Measurements from ENCODE around the gene NBEA.

Gene NBEA

GRCh38 chr13:35292329-35292728 is 350.3 kb downstream of the NBEA start:
- no peak for DNase-seq

- no peak for DNase-seq
Measured at GRCh38 chr13:35293579-35294226, 351.6 kb downstream of the NBEA start.

GRCh38 chr13:35309706-35310105 is 367.6 kb downstream of the NBEA start:
- DNase-seq, result no peak

- no peak for DNase-seq
Measured at GRCh38 chr13:35332134-35332533, 390.1 kb downstream of the NBEA start.

GRCh38 chr13:35333157-35333556 is 391.1 kb downstream of the NBEA start:
- DNase-seq, result no peak

GRCh38 chr13:35342440-35342839 is 400.4 kb downstream of the NBEA start:
- DNase-seq, result no peak

GRCh38 chr13:35343417-35343816 is 401.3 kb downstream of the NBEA start:
- no peak for DNase-seq

GRCh38 chr13:35345992-35346391 is 403.9 kb downstream of the NBEA start:
- no peak for DNase-seq

GRCh38 chr13:35346494-35346893 is 404.4 kb downstream of the NBEA start:
- DNase-seq, result no peak

- DNase-seq, result no peak
Measured at GRCh38 chr13:35347679-35348205, 405.7 kb downstream of the NBEA start.

- no peak for DNase-seq
Measured at GRCh38 chr13:35349052-35349451, 407.0 kb downstream of the NBEA start.

GRCh38 chr13:35349673-35350278 is 407.7 kb downstream of the NBEA start:
- DNase-seq, result no peak

GRCh38 chr13:35354285-35354684 is 412.2 kb downstream of the NBEA start:
- no peak for DNase-seq

GRCh38 chr13:35354882-35355281 is 412.8 kb downstream of the NBEA start:
- DNase-seq, result no peak

GRCh38 chr13:35356572-35356971 is 414.5 kb downstream of the NBEA start:
- no peak for DNase-seq

GRCh38 chr13:35365883-35366282 is 423.8 kb downstream of the NBEA start:
- no peak for DNase-seq

GRCh38 chr13:35367586-35367985 is 425.5 kb downstream of the NBEA start:
- no peak for DNase-seq

- no peak for DNase-seq
Measured at GRCh38 chr13:35378939-35379338, 436.9 kb downstream of the NBEA start.

- no peak for DNase-seq
Measured at GRCh38 chr13:35379663-35380062, 437.6 kb downstream of the NBEA start.

- peak in 1 of 2 experiments; percentile 2 for DNase-seq
Measured at GRCh38 chr13:35387682-35388250, 445.7 kb downstream of the NBEA start.

GRCh38 chr13:35388441-35389355 is 446.6 kb downstream of the NBEA start:
- DNase-seq, result peak in 1 of 2 experiments; percentile 5

GRCh38 chr13:35389535-35389934 is 447.5 kb downstream of the NBEA start:
- no peak for DNase-seq

- DNase-seq, result no peak
Measured at GRCh38 chr13:35392768-35393167, 450.7 kb downstream of the NBEA start.

Measured in SHP77 (cell line).